ENCODE measurements around the gene CPA3.

- TF ChIP-seq POLR2A (IDR thresholded peaks at IDR 0.05; ENCODE audit: low read depth, low read length): no peak
- no peak for TF ChIP-seq POU2F2 (IDR thresholded peaks at IDR 0.05; ENCODE audit: low read depth, low read length)
- TF ChIP-seq SPI1 (IDR thresholded peaks at IDR 0.05; ENCODE audit: low read depth, low read length): no peak
- TF ChIP-seq TAF1 (IDR thresholded peaks at IDR 0.05; ENCODE audit: low read depth, low read length): no peak
- no peak for TF ChIP-seq POLR2AphosphoS5 (IDR thresholded peaks at IDR 0.05; ENCODE audit: low read depth, low read length)
- no peak for TF ChIP-seq PAX5 (IDR thresholded peaks at IDR 0.05; ENCODE audit: insufficient read depth, low read length, severe bottlenecking)
Observed at GRCh38 chr3:148903941-148904340, 38.8 kb downstream of the CPA3 start.
